NCI-H510A (cell line): ENCODE data around the gene IMMP2L.

ENCODE experiments used
- DNase-seq: peaks from one replicate; lab custom pipeline; 2025; lab: John Stamatoyannopoulos, UW

Gene IMMP2L

GRCh38 chr7:111029574-111030251 is 532.6 kb downstream of the IMMP2L start:
- no peak for DNase-seq

GRCh38 chr7:111029141-111029572 is 533.1 kb downstream of the IMMP2L start:
- no peak for DNase-seq

- no peak for DNase-seq
Observed at GRCh38 chr7:111027396-111027795, 534.9 kb downstream of the IMMP2L start.

GRCh38 chr7:111026806-111027205 is 535.5 kb downstream of the IMMP2L start:
- no peak for DNase-seq

- DNase-seq = no peak
Observed at GRCh38 chr7:111026343-111026742, 535.9 kb downstream of the IMMP2L start.

- no peak for DNase-seq
Observed at GRCh38 chr7:111025006-111025405, 537.3 kb downstream of the IMMP2L start.

GRCh38 chr7:111018960-111019736 is 543.1 kb downstream of the IMMP2L start:
- no peak for DNase-seq

GRCh38 chr7:111018447-111018846 is 543.8 kb downstream of the IMMP2L start:
- DNase-seq = no peak

- DNase-seq = no peak
Observed at GRCh38 chr7:111014079-111014478, 548.2 kb downstream of the IMMP2L start.

GRCh38 chr7:111012799-111013675 is 549.3 kb downstream of the IMMP2L start:
- DNase-seq = no peak

- no peak for DNase-seq
Observed at GRCh38 chr7:111012149-111012548, 550.1 kb downstream of the IMMP2L start.

- DNase-seq = no peak
Observed at GRCh38 chr7:111011520-111011919, 550.8 kb downstream of the IMMP2L start.

- DNase-seq = no peak
Observed at GRCh38 chr7:111010798-111011197, 551.5 kb downstream of the IMMP2L start.

- DNase-seq = no peak
Observed at GRCh38 chr7:111009526-111010040, 552.7 kb downstream of the IMMP2L start.

GRCh38 chr7:111006691-111007090 is 555.6 kb downstream of the IMMP2L start:
- DNase-seq = no peak

GRCh38 chr7:111006040-111006439 is 556.3 kb downstream of the IMMP2L start:
- no peak for DNase-seq

- DNase-seq = no peak
Observed at GRCh38 chr7:111005445-111005844, 556.8 kb downstream of the IMMP2L start.

GRCh38 chr7:111004310-111004901 is 557.9 kb downstream of the IMMP2L start:
- no peak for DNase-seq

- no peak for DNase-seq
Observed at GRCh38 chr7:111003883-111004282, 558.4 kb downstream of the IMMP2L start.

GRCh38 chr7:110994028-110994967 is 568.0 kb downstream of the IMMP2L start:
- no peak for DNase-seq
